ENCODE results near the gene FAM216B.

DNA sequence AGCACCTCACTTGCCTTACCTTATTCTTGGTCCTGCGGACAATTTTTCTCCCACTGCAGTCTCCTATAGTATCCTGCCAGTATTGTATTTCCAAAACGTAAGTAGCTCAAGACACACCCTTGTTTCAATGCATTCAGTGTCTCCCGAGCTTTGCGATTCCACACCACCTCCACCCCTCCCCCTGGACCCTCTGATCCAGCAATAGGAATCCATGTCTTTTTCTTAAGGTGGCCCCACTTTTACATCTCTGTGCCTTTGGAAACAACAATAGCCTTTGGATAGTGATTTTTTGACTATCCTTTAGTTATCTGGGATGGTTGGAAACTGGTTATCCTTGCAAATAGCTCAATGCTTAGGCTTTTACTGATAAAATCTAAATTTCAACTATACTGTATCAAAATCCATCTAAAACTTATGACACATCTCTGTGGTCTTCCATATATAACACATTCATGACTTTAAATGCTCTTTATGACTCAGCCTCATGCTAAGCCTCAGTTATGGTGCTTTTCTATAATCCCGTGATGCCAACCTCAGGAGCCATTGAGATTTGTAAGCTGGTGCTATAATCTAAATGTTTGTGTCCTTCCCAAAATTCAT, 27.1 kb downstream of the FAM216B start:
- TF ChIP-seq, protein P1, sequence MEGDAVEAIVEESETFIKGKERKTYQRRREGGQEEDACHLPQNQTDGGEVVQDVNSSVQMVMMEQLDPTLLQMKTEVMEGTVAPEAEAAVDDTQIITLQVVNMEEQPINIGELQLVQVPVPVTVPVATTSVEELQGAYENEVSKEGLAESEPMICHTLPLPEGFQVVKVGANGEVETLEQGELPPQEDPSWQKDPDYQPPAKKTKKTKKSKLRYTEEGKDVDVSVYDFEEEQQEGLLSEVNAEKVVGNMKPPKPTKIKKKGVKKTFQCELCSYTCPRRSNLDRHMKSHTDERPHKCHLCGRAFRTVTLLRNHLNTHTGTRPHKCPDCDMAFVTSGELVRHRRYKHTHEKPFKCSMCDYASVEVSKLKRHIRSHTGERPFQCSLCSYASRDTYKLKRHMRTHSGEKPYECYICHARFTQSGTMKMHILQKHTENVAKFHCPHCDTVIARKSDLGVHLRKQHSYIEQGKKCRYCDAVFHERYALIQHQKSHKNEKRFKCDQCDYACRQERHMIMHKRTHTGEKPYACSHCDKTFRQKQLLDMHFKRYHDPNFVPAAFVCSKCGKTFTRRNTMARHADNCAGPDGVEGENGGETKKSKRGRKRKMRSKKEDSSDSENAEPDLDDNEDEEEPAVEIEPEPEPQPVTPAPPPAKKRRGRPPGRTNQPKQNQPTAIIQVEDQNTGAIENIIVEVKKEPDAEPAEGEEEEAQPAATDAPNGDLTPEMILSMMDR (IDR thresholded peaks at IDR 0.05): no peak
- no peak for TF ChIP-seq POLR2AphosphoS5 (IDR thresholded peaks at IDR 0.05)
- TF ChIP-seq POLR2A (IDR thresholded peaks at IDR 0.05): no peak
